HCT116 (cell line): Measurements from ENCODE around the gene ZRANB1. TPM values are rescaled to one million over a fixed set of nuclear protein-coding genes. Genes with fewer than 3 reads are reported as not detected.

Experiments used
- ATAC-seq: fragments of 200-7000 bp; cut with Tn5 transposase; 2 replicates; pipeline ENCODE4 v1.9.1; 2020; ENCODE audit warnings: mild to moderate bottlenecking, moderate library complexity
- BruUV-seq: library from RNA; stranded (reverse); fragments of 400-500 nt; replicated peaks from 2 replicates; lab custom pipeline; 2021; lab: Mats Ljungman, UMichigan
- CTCF ChIA-PET: fragments of 300-600 bp; sonication (Branson Sonifier 250); formaldehyde crosslinking; loops from one replicate; lab custom pipeline; 2021; ENCODE audit warnings: antibody characterized with exemption; lab: Charles Lee
- POLR2A ChIA-PET: fragments of 300-600, 350-600 bp; sonication (Branson Sonifier 250); formaldehyde crosslinking; loops from one replicate; lab custom pipeline; 2021; ENCODE audit warnings: antibody characterized with exemption; lab: Charles Lee
- RAD21 ChIA-PET, 2 experiments: fragments of 300-600 bp; sonication (Branson Sonifier 250); formaldehyde crosslinking; loops; one replicate each; lab custom pipeline; 2023; ENCODE audit warnings: low total read pairs in 2 of 2; ENCODE audit not compliant: uncharacterized antibody in 2 of 2, unreplicated experiment in 2 of 2, low non-redundant PET in 1 of 2; lab: Charles Lee
- DNase-seq: peaks from one replicate; pipeline ENCODE4 v3.0.0-alpha.2; 2010; ENCODE audit warnings: low read depth, low spot score
- H2AFZ ChIP-seq: fragments of 200-600 bp; shearing (Covaris generic), sonication (generic); 2 replicates; pipeline ENCODE4 v1.6.1; 2017; ENCODE audit warnings: low read depth, mixed run types, mixed read lengths, antibody characterized with exemption, low read length; ENCODE audit not compliant: poor library complexity, severe bottlenecking
- H3K27ac ChIP-seq: 2 replicates; pipeline ENCODE4 v1.5.1; 2012; ENCODE audit warnings: low read depth, low read length
- H3K27me3 ChIP-seq: fragments of 200-600 bp; sonication (generic); 2 replicates; pipeline ENCODE4 v1.6.1; 2016; ENCODE audit warnings: mixed run types, low read length, mixed read lengths; ENCODE audit not compliant: insufficient read depth
- H3K36me3 ChIP-seq, 2 experiments: fragments of 200-500 bp in 1 of 2; fragments of 200-600 bp in 1 of 2; sonication (Bioruptor generic) in 1 of 2; sonication (generic) in 1 of 2; 2 replicates each; pipeline versions ENCODE4 v1.5.1 to v1.6.1; 2014 to 2016; ENCODE audit warnings: low read length in 2 of 2, inconsistent platforms in 1 of 2, mixed read lengths in 1 of 2, mixed run types in 1 of 2; ENCODE audit not compliant: insufficient read depth in 2 of 2, control insufficient read depth in 1 of 2
- H3K4me1 ChIP-seq, 2 experiments: fragments of 200-600 bp in 1 of 2; sonication (generic) in 1 of 2; 2 replicates each; pipeline versions ENCODE4 v1.5.1 to v1.6.1; 2012 to 2017; ENCODE audit warnings: low read length in 2 of 2, inconsistent platforms in 1 of 2, mild to moderate bottlenecking in 1 of 2, mixed read lengths in 1 of 2, mixed run types in 1 of 2, moderate library complexity in 1 of 2; ENCODE audit not compliant: insufficient read depth in 2 of 2, control insufficient read depth in 1 of 2
- H3K4me2 ChIP-seq: fragments of 200-600 bp; sonication (generic); 2 replicates; pipeline ENCODE4 v1.6.1; 2017; ENCODE audit warnings: mixed run types, low read length, mixed read lengths
- H3K4me3 ChIP-seq, 2 experiments: fragments of 200-600 bp in 1 of 2; sonication (generic) in 1 of 2; replicated peaks in 1 of 2; 2 replicates each; pipeline ENCODE4 v1.5.1; 2011 to 2016; ENCODE audit warnings: low read length in 2 of 2, control low read depth in 1 of 2, low read depth in 1 of 2, mild to moderate bottlenecking in 1 of 2, mixed read lengths in 1 of 2, mixed run types in 1 of 2
- H3K79me2 ChIP-seq: fragments of 200-600 bp; sonication (generic); 2 replicates; pipeline ENCODE4 v1.6.1; 2017; ENCODE audit warnings: mild to moderate bottlenecking, mixed run types, low read length, moderate library complexity, mixed read lengths; ENCODE audit not compliant: insufficient read depth
- H3K9ac ChIP-seq: fragments of 200-600 bp; sonication (generic); 2 replicates; pipeline ENCODE4 v1.6.1; 2016; ENCODE audit warnings: low read length, mixed read lengths
- H3K9me2 ChIP-seq: fragments of 200-600 bp; sonication (generic), shearing (Covaris generic); 2 replicates; pipeline ENCODE4 v1.6.1; 2017; ENCODE audit warnings: mixed run types, mild to moderate bottlenecking, moderate library complexity; ENCODE audit not compliant: insufficient read depth
- H3K9me3 ChIP-seq, 2 experiments: fragments of 200-500 bp in 1 of 2; fragments of 200-600 bp in 1 of 2; sonication (Bioruptor generic) in 1 of 2; sonication (generic) in 1 of 2; 2 replicates each; pipeline ENCODE4 v1.6.1; 2014 to 2017; ENCODE audit warnings: low read length in 2 of 2, mixed read lengths in 2 of 2, inconsistent platforms in 1 of 2, low read depth in 1 of 2, mild to moderate bottlenecking in 1 of 2, mixed run types in 1 of 2, moderate library complexity in 1 of 2; ENCODE audit not compliant: control insufficient read depth in 1 of 2, insufficient read depth in 1 of 2
- H4K20me1 ChIP-seq: fragments of 200-600 bp; sonication (generic), shearing (Covaris generic); 2 replicates; pipeline ENCODE4 v1.6.1; 2017; ENCODE audit warnings: mixed run types, mild to moderate bottlenecking, moderate library complexity; ENCODE audit not compliant: insufficient read depth
- ATF3 ChIP-seq: IDR thresholded peaks from 2 replicates; pipeline ENCODE4 v1.6.1; 2012
- CBX3 ChIP-seq: IDR thresholded peaks from 2 replicates; pipeline ENCODE4 v1.6.1; 2012; ENCODE audit warnings: low read depth
- CEBPB ChIP-seq: IDR thresholded peaks from 2 replicates; pipeline ENCODE4 v1.6.1; 2012; ENCODE audit warnings: low read depth
- CTCF ChIP-seq, 3 experiments: fragments of 200-600 bp in 1 of 3; sonication (generic) in 1 of 3; IDR thresholded peaks in 2 of 3; conservative IDR thresholded peaks in 1 of 3; 2 replicates each; pipeline ENCODE4 v1.5.1; 2012 to 2017; ENCODE audit warnings: low read depth in 2 of 3, low read length in 2 of 3, antibody characterized with exemption in 1 of 3, borderline replicate concordance in 1 of 3, control low read depth in 1 of 3, mild to moderate bottlenecking in 1 of 3, mixed read lengths in 1 of 3, mixed run types in 1 of 3, moderate library complexity in 1 of 3; ENCODE audit not compliant: insufficient read depth in 1 of 3
- EGR1 ChIP-seq: IDR thresholded peaks from 2 replicates; pipeline ENCODE4 v1.6.1; 2012; ENCODE audit warnings: low read depth
- EZH2phosphoT487 ChIP-seq: fragments of 200-600 bp; IDR thresholded peaks from 2 replicates; pipeline ENCODE4 v1.6.1; 2018; ENCODE audit warnings: antibody characterized with exemption, borderline replicate concordance
- FOSL1 ChIP-seq: IDR thresholded peaks from 2 replicates; pipeline ENCODE4 v1.6.1; 2012; ENCODE audit warnings: low read depth
- POLR2A ChIP-seq: IDR thresholded peaks from 2 replicates; pipeline ENCODE4 v1.7.0; 2011; ENCODE audit warnings: borderline replicate concordance; ENCODE audit not compliant: insufficient read depth, insufficient read length; ENCODE audit errors: extremely low read depth
- POLR2AphosphoS5 ChIP-seq: IDR thresholded peaks from 2 replicates; pipeline ENCODE4 v1.6.1; 2011; ENCODE audit warnings: mild to moderate bottlenecking, low read depth, low read length, moderate library complexity
- REST ChIP-seq: IDR thresholded peaks from 2 replicates; pipeline ENCODE4 v1.6.1; 2012; ENCODE audit warnings: low read depth
- SIN3A ChIP-seq: IDR thresholded peaks from 2 replicates; pipeline ENCODE4 v1.6.1; 2012; ENCODE audit warnings: low read depth
- SRF ChIP-seq: IDR thresholded peaks from 2 replicates; pipeline ENCODE4 v1.6.1; 2012; ENCODE audit warnings: low read depth
- YY1 ChIP-seq: IDR thresholded peaks from 2 replicates; pipeline ENCODE4 v1.6.1; 2011; ENCODE audit warnings: low read length, low read depth, moderate library complexity, mild to moderate bottlenecking; ENCODE audit not compliant: insufficient replicate concordance; ENCODE audit errors: extremely low read depth
- ZFX ChIP-seq: fragments of 450-650 bp; IDR thresholded peaks from 2 replicates; pipeline ENCODE4 v1.6.1; 2017
- ZNF274 ChIP-seq: fragments of 200-500 bp; sonication (Bioruptor generic); IDR thresholded peaks from 2 replicates; pipeline ENCODE4 v1.6.1; 2014; ENCODE audit warnings: mild to moderate bottlenecking, low read depth, low read length, inconsistent platforms
- intact Hi-C: fragments of 100-400 bp; cut with micrococcal nuclease; formaldehyde crosslinking; loops from 2 replicates; pipeline ENCODE4 v1.10.0; 2022
- total RNA-seq: library from RNA; stranded (reverse); gene quantifications from one replicate; pipeline ENCODE4 v1.2.1, GENCODE V29; 2021; ENCODE audit not compliant: unreplicated experiment
- TF ChIP-seq, protein P1 (sequence below): IDR thresholded peaks from 2 replicates; pipeline ENCODE4 v1.6.1; 2012

ZRANB1 gene
- total RNA-seq, 1 experiment from 2014 or later, result 23.9 TPM

- no peak overlapping the region for H2AFZ ChIP-seq
- no peaks in the 10 kb centered on the region for H3K27me3 ChIP-seq
- ATAC-seq (no peak), DNase-seq (no peak)
- RAD21 ChIA-PET, result no interaction called here
- no TSS peak for BruUV-seq
- peaks cover 98% of the 10 kb centered on the region for H3K79me2 ChIP-seq
- H3K27ac ChIP-seq, result no peak overlapping the region
- peaks cover 0 to 4% of the 10 kb centered on the region in 2 experiments; a peak in 1 of 4 replicates for H3K36me3 ChIP-seq
- no peaks in the 10 kb centered on the region for H3K4me1 ChIP-seq
- peaks cover 0 to 5% of the 10 kb centered on the region in 2 experiments; a peak in 1 of 4 replicates for H3K9me3 ChIP-seq
- POLR2A ChIA-PET, result no interaction called here
- H4K20me1 ChIP-seq, result peaks cover 16% of the 10 kb centered on the region; the same call in 1 of the 2 replicates
- H3K4me3 ChIP-seq, result no peak overlapping the region
- intact Hi-C loops, result no loop called here
- TF ChIP-seq, protein P1, sequence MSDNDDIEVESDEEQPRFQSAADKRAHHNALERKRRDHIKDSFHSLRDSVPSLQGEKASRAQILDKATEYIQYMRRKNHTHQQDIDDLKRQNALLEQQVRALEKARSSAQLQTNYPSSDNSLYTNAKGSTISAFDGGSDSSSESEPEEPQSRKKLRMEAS, result no peak
- TF ChIP-seq POLR2AphosphoS5 (no peak), EGR1 (no peak), YY1 (no peak), ATF3 (no peak), CTCF (IDR thresholded peaks at IDR 0.05 in 2 of 3, conservative IDR thresholded peaks at IDR 0.05 in 1 of 3; ENCODE audit: borderline replicate concordance in 1 of 3, insufficient read depth in 1 of 3, low read depth in 2 of 3, low read length in 2 of 3) (no peak), EZH2phosphoT487 (no peak), CEBPB (no peak), CBX3 (no peak), POLR2A (no peak), ZNF274 (no peak), SRF (no peak), SIN3A (no peak), ZFX (no peak), REST (no peak), FOSL1 (no peak)
- H3K9ac ChIP-seq, result no peak overlapping the region
- CTCF ChIA-PET, result no interaction called here
- H3K9me2 ChIP-seq, result no peaks in the 10 kb centered on the region
- no peak overlapping the region for H3K4me2 ChIP-seq
These were observed 13.4 kb upstream of the ZRANB1 start for GRCh38 chr10:124928545-124928944.
